Thymus (tissue), 11 donors: ENCODE data around the gene FAM241A. TPM values are rescaled to one million over a fixed set of nuclear protein-coding genes. Genes with fewer than 3 reads are reported as not detected.
"Not testable (repeated sequence)": the region's sequence is repeated elsewhere in the genome, so short reads cannot be mapped to it uniquely, and the experiment has no call there.

Experiments used
- DNase-seq, 9 donors: peaks; one replicate each; pipeline ENCODE4 v3.0.0-alpha.2; 2013; ENCODE audit warnings: low spot score in 9 of 9, low read depth in 6 of 9, missing footprints in 1 of 9
- H3K27ac ChIP-seq, 2 donors: one replicate each; pipeline ENCODE4 v1.5.1; 2013; ENCODE audit warnings: control low read depth in 1 of 2, low read depth in 1 of 2, low read length in 1 of 2, mild to moderate bottlenecking in 1 of 2, moderate library complexity in 1 of 2
- H3K27me3 ChIP-seq, 2 donors: one replicate each; pipeline ENCODE4 v1.5.1; 2013; ENCODE audit warnings: low read length in 1 of 2; ENCODE audit not compliant: control insufficient read depth in 2 of 2, insufficient read depth in 1 of 2
- H3K36me3 ChIP-seq, 2 donors: one replicate each; pipeline ENCODE4 v1.5.1; 2013; ENCODE audit warnings: low read length in 1 of 2, mild to moderate bottlenecking in 1 of 2, moderate library complexity in 1 of 2; ENCODE audit not compliant: control insufficient read depth in 2 of 2, insufficient read depth in 2 of 2
- H3K4me1 ChIP-seq, 2 donors: one replicate each; pipeline ENCODE4 v1.5.1; 2013; ENCODE audit warnings: low read length in 2 of 2; ENCODE audit not compliant: control insufficient read depth in 2 of 2, insufficient read depth in 2 of 2
- H3K4me3 ChIP-seq, 2 donors: one replicate each; pipeline ENCODE4 v1.5.1; 2013; ENCODE audit warnings: low read length in 2 of 2, control low read depth in 1 of 2, mild to moderate bottlenecking in 1 of 2
- H3K9me3 ChIP-seq, 2 donors: one replicate each; pipeline ENCODE4 v1.5.1; 2013; ENCODE audit warnings: low read length in 1 of 2, mild to moderate bottlenecking in 1 of 2; ENCODE audit not compliant: control insufficient read depth in 2 of 2, insufficient read depth in 1 of 2
- WGBS: extraction: QIAGEN DNeasy Blood & Tissue Kit; methylation state at CpG from one replicate; pipeline ENCODE4 v1.1.7; 2013; 5-methylcytosine and 5-hydroxymethylcytosine counted together
- polyA plus RNA-seq: library from polyadenylated mRNA; stranded (reverse); fragments of 200-250 nt; gene quantifications from one replicate; pipeline ENCODE4 v1.2.3, GENCODE V29; 2013
- total RNA-seq: library from RNA; stranded (reverse); fragments of 120-200 nt; gene quantifications from one replicate; pipeline ENCODE4 v1.2.4, GENCODE V29; 2013
- donor health status: healthy.

Gene FAM241A
- total and polyA plus RNA-seq, 2 donors = 2.2 to 3.8 TPM

GRCh38 chr4:112189754-112190153 lies 44.5 kb downstream of the FAM241A start:
- Histone ChIP-seq H3K4me1 (no peaks in the 10 kb centered on the region), H3K27me3 (no peaks in the 10 kb centered on the region), H3K36me3 (no peaks in the 10 kb centered on the region), H3K27ac (no peak overlapping the region), H3K4me3 (no peak overlapping the region), H3K9me3 (no peaks in the 10 kb centered on the region)
- DNase-seq = no peak
- 85% methylated on average over 2 of the region's 2 CpGs for WGBS

- DNase-seq = no peak
- Histone ChIP-seq H3K4me3 (no peak overlapping the region), H3K4me1 (no peaks in the 10 kb centered on the region), H3K27me3 (no peaks in the 10 kb centered on the region), H3K9me3 (no peaks in the 10 kb centered on the region), H3K36me3 (no peaks in the 10 kb centered on the region), H3K27ac (no peak overlapping the region)
- WGBS = 97% methylated on average over 8 of the region's 8 CpGs
Observed at GRCh38 chr4:112190684-112191083, 45.4 kb downstream of the FAM241A start.

DNA sequence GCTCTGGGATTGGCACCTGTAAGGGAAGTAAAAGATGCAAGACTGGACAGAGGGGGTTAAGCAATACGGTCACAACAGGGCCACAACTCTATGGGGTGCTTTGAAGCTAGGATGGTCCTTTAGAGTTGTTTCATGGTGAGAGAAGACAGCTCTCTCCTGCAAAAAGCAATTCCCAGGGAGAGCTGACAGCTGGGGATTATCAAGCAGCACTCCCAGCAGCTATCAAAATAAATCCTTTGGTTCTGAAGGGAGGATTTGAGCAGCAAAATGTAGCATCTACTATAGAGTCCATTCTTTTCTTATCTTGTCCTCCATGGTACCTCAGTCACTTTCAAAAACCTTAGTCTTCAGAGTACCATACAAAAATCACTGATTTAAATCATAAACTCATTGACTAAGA lies 51.2 kb downstream of the FAM241A start:
- Histone ChIP-seq H3K27ac (no peak overlapping the region), H3K4me3 (no peak overlapping the region), H3K27me3 (no peaks in the 10 kb centered on the region), H3K9me3 (no peaks in the 10 kb centered on the region), H3K4me1 (no peaks in the 10 kb centered on the region), H3K36me3 (no peaks in the 10 kb centered on the region)
- DNase-seq = no peak
- WGBS = 95% methylated on average over 1 of the region's 1 CpG

DNA sequence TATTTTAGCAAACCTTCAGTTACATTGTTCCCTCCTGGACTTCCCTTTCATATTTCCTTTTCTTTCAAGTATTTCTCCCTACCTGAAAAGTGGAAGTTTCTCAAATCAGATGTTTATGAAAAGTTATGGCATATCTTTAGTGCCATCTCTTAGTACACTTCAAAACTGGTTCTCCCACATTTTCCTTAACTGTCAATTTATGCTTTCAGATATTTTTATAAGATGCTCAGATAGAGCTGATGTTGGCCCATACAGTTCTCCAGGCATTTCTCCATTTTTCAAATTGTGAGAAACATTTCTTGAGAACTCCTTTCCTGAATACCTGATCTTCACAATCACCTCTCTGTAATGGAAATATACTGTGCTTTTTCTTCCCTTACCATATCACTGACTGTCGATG lies 53.8 kb downstream of the FAM241A start:
- H3K36me3 ChIP-seq = no peaks in the 10 kb centered on the region
- no peaks in the 10 kb centered on the region for H3K9me3 ChIP-seq
- no peak for DNase-seq
- H3K4me3 ChIP-seq = no peak overlapping the region
- no peak overlapping the region for H3K27ac ChIP-seq
- 87% methylated on average over 1 of the region's 1 CpG for WGBS
- no peaks in the 10 kb centered on the region for H3K27me3 ChIP-seq
- no peaks in the 10 kb centered on the region for H3K4me1 ChIP-seq

GRCh38 chr4:112201915-112202505 lies 56.8 kb downstream of the FAM241A start:
- no peaks in the 10 kb centered on the region for H3K4me1 ChIP-seq
- no peaks in the 10 kb centered on the region for H3K36me3 ChIP-seq
- no peaks in the 10 kb centered on the region for H3K9me3 ChIP-seq
- H3K27me3 ChIP-seq = no peaks in the 10 kb centered on the region
- no peak overlapping the region for H3K4me3 ChIP-seq
- H3K27ac ChIP-seq = no peak overlapping the region
- WGBS = 94% methylated on average over 4 of the region's 4 CpGs
- no peak for DNase-seq

GRCh38 chr4:112203593-112203992 lies 58.3 kb downstream of the FAM241A start:
- no peak for DNase-seq
- no peaks in the 10 kb centered on the region for H3K4me1 ChIP-seq
- H3K27me3 ChIP-seq = no peaks in the 10 kb centered on the region
- WGBS = 97% methylated on average over 1 of the region's 1 CpG
- H3K27ac ChIP-seq = no peak overlapping the region
- no peak overlapping the region for H3K4me3 ChIP-seq
- no peaks in the 10 kb centered on the region for H3K9me3 ChIP-seq
- H3K36me3 ChIP-seq = no peaks in the 10 kb centered on the region

- DNase-seq = no peak
- H3K27me3 ChIP-seq = no peaks in the 10 kb centered on the region
- H3K27ac ChIP-seq = no peak overlapping the region
- H3K36me3 ChIP-seq = no peaks in the 10 kb centered on the region
- H3K9me3 ChIP-seq = no peaks in the 10 kb centered on the region
- no peak overlapping the region for H3K4me3 ChIP-seq
- no peaks in the 10 kb centered on the region for H3K4me1 ChIP-seq
- 74% methylated on average over 2 of the region's 2 CpGs for WGBS
Observed at GRCh38 chr4:112206431-112206830, 61.2 kb downstream of the FAM241A start.

GRCh38 chr4:112208137-112209095 lies 63.2 kb downstream of the FAM241A start:
- H3K36me3 ChIP-seq, H3K4me3 ChIP-seq, DNase-seq, H3K27ac ChIP-seq, H3K4me1 ChIP-seq, H3K9me3 ChIP-seq, H3K27me3 ChIP-seq: not testable (repeated sequence)
- 95% methylated on average over 7 of the region's 7 CpGs for WGBS

DNA sequence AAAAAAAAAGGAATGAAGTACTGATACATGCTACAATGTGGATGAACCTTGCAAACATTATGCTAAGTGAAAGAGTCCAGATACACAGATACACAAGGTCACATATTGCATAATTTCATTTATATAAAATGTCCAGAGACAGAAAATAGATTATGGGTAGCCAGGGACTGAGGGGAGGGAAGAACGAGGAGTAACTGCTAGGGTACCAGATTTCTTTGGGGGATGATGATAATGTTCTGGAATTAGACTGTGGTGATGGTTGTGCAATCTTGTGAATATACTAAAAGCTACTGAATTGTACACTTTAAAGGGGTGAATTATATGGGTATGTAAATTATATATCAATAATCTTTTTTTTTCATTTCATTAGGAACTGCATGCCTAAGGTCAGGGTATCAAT lies 65.5 kb downstream of the FAM241A start:
- H3K9me3 ChIP-seq = peaks cover 0 to 6% of the 10 kb centered on the region in 2 donors
- 94% methylated on average over 1 of the region's 1 CpG for WGBS
- H3K27me3 ChIP-seq = no peaks in the 10 kb centered on the region
- no peak overlapping the region for H3K27ac ChIP-seq
- DNase-seq = no peak
- no peaks in the 10 kb centered on the region for H3K4me1 ChIP-seq
- no peak overlapping the region for H3K4me3 ChIP-seq
- no peaks in the 10 kb centered on the region for H3K36me3 ChIP-seq
